T-helper 1 cell treated with Interleukin-12 subunit alpha and Interleukin-12 subunit beta and Interleukin-4 antibody, amounts not matched to agents 30 μg/mL and 1 μg/mL, for 36 hours (primary cell): ENCODE data around the gene PHF21A.

ENCODE experiments used
- H3K27ac Mint-ChIP-seq: one replicate; pipeline ENCODE4 v1.8.0; 2021; ENCODE audit warnings: mild to moderate bottlenecking, mixed read lengths
- H3K27me3 Mint-ChIP-seq: one replicate; pipeline ENCODE4 v1.8.0; 2021; ENCODE audit warnings: low read depth, mixed read lengths
- H3K36me3 Mint-ChIP-seq: one replicate; pipeline ENCODE4 v1.8.0; 2021; ENCODE audit warnings: low read depth, mixed read lengths
- H3K4me1 Mint-ChIP-seq: one replicate; pipeline ENCODE4 v1.8.0; 2021; ENCODE audit warnings: low read depth, mixed read lengths
- H3K4me3 Mint-ChIP-seq: one replicate; pipeline ENCODE4 v1.8.0; 2021; ENCODE audit warnings: mild to moderate bottlenecking, moderate library complexity, mixed read lengths
- H3K9me3 Mint-ChIP-seq: one replicate; pipeline ENCODE4 v1.8.0; 2021; ENCODE audit warnings: mixed read lengths

The PHF21A gene

DNA sequence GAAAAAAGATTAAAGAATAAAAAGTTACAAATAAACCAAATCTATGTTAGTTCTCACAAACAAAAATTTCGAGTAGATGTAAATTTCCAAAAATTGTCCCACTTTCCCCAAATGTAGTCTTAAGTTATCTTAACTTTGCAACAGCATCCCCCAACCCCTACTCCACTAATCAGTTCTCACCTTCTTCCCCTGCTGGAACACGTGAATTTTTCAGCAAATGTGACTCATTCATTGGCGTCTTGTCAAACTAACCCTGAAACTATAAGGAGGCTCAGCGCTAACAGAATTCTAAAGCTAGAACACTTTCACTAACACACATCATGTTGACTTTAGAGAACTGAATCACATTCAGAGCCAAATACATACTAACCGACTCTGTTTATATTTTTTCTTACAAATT, 46.1 kb downstream of the PHF21A start:
- Mint-ChIP-seq H3K36me3 (peaks cover 10% of the 10 kb centered on the region), H3K27me3 (no peaks in the 10 kb centered on the region)

DNA sequence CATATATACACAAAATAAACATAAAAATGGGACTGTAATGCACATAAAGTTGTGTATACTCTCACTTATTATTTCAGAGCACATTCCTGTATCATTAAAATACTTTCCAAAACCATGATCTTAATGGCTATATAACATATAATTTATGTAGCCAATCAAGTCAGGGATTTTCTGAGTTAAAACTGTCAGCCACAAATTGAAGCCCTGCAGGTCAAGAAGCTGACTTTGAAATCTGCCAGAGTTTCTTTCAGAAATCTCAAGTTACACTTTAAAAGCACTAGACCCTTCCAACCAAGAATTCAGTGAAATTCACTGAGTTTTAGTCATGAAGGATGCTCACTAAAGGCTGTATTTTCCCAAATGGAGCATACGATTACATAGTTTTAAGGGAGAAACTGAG, 47.6 kb downstream of the PHF21A start:
- Mint-ChIP-seq H3K4me1 (peaks cover 6% of the 10 kb centered on the region), H3K9me3 (no peaks in the 10 kb centered on the region), H3K4me3 (no peak overlapping the region), H3K36me3 (peaks cover 17% of the 10 kb centered on the region), H3K27me3 (no peaks in the 10 kb centered on the region), H3K27ac (no peak overlapping the region)

More for the DNA sequence above, 46.1 kb downstream of the PHF21A start:
- H3K4me1 Mint-ChIP-seq, result peaks cover 5% of the 10 kb centered on the region
- no peak overlapping the region for H3K27ac Mint-ChIP-seq
- no peak overlapping the region for H3K4me3 Mint-ChIP-seq
- H3K9me3 Mint-ChIP-seq, result no peaks in the 10 kb centered on the region

DNA sequence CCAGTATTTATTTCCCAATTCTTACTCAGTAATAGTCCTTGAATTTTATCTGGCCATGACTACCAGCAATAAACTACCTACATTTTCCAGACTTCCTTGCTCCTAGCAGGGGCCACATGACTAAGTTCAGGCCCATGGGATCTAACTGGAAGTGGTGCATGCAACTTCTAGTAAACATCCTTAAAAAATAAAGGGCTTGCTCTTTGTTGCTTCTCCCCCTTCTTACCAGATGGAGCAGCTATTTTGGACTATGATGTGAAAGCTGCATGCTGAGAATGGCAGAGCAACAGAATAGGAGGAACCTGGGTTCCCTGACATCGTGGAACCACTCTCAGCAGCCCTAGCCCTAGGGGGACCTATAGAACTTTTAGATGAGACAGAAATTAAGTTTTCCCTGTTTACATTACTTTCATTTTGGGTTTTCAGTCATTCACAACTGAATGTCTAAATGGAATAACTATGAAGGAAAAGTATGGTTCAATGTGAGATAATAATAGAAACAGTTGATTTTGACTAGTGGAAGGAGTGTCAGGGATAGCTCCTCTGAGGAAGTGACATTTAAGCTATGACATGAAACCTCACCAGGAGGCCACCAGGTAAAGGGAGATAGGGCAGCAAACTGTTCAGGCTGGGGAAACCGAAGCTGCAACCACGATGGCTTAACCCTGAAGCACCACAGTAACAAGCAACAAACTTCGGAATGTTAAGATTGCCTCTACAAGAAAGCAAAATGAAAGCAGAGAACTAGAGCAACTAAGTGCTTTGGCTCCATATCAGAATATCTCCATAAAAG, 48.9 kb downstream of the PHF21A start:
- Mint-ChIP-seq H3K4me3 (no peak overlapping the region), H3K27ac (no peak overlapping the region), H3K27me3 (no peaks in the 10 kb centered on the region), H3K4me1 (peaks cover 6% of the 10 kb centered on the region), H3K9me3 (no peaks in the 10 kb centered on the region), H3K36me3 (peaks cover 22% of the 10 kb centered on the region)

DNA sequence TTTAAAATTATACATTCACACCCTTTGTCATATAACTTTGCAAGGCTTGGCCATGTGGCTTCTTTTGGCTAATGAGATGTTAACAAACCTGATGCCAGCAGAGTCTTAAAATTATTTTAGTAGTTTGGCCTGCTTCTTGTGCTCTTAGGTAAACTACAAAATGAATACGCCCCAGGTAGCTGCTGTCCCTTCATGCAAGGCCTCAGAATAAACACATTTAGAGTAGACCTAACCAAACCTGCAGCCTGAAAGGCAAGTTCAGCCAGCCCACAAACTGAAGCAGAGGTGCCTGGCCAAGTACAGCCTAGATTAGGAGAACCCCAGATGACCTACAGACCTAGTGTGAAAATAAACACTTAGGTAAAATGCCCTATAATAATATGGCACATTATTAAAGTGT, 50.2 kb downstream of the PHF21A start:
- Mint-ChIP-seq H3K9me3 (no peaks in the 10 kb centered on the region), H3K27me3 (no peaks in the 10 kb centered on the region), H3K36me3 (peaks cover 24% of the 10 kb centered on the region), H3K4me1 (peaks cover 6% of the 10 kb centered on the region), H3K4me3 (no peak overlapping the region), H3K27ac (no peak overlapping the region)

DNA sequence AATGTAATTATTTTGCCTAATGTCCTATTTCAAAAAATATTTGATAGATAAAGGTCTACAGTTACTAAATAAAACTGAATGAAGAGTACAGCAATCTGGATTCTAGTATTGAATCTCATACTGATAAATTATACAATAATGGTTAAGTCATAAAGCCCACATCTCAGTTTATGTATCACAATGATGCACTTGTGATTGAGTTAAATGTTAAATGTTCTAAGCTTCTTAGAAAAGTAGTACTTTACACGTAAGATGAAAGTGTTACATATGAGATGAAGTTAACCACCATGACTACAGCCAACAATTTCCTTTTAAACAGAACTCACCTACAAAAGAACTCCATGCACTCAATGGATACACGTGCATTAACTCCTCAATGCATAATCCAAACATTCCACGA, 51.7 kb downstream of the PHF21A start:
- Mint-ChIP-seq H3K36me3 (peaks cover 29% of the 10 kb centered on the region), H3K27me3 (no peaks in the 10 kb centered on the region), H3K4me3 (no peak overlapping the region), H3K9me3 (no peaks in the 10 kb centered on the region), H3K4me1 (peaks cover 6% of the 10 kb centered on the region), H3K27ac (no peak overlapping the region)

DNA sequence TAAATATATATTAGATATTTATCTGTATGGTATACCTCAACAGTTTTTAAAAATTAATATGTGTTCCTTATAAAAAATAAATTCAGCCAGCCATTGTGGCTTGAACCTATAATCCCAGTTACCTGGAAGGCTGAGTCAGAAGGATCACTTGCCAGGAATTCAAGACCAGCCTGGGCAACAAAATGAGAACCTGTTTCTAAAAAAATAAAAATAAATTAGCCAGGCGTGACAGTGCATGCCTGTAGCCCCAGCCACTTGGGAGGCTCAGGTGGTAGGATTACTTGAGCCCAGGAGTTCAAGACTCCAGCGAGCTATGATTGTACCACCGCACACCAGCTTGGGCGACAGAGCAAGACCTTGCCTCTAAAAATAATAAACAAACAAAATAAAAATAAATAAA, 54.9 kb downstream of the PHF21A start:
- Mint-ChIP-seq H3K27ac (no peak overlapping the region), H3K4me3 (no peak overlapping the region), H3K27me3 (no peaks in the 10 kb centered on the region), H3K36me3 (peaks cover 36% of the 10 kb centered on the region), H3K4me1 (peaks cover 1% of the 10 kb centered on the region), H3K9me3 (no peaks in the 10 kb centered on the region)

DNA sequence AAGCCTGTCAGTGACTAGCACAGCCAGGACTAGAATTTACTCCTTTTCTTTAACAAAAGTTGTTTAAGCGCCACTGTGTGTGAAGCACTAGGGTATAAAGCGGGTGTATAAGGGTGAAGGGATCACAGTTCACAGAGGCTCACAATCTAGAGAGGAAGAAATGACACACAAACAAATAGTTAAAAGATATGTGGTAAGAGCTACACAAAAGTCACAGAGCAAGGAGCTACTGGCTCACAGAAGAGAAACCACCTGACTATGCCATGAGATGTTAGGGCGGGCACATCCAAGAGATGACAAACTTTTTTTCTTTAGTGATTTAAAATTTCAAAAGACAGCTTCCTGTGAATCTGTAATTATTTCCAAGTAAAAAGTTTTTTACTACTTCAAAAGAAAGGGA, 55.6 kb downstream of the PHF21A start:
- H3K27me3 Mint-ChIP-seq, result no peaks in the 10 kb centered on the region
- H3K27ac Mint-ChIP-seq, result no peak overlapping the region
- H3K4me1 Mint-ChIP-seq, result peaks cover 1% of the 10 kb centered on the region
- no peak overlapping the region for H3K4me3 Mint-ChIP-seq
- no peaks in the 10 kb centered on the region for H3K9me3 Mint-ChIP-seq
- peaks cover 36% of the 10 kb centered on the region for H3K36me3 Mint-ChIP-seq

DNA sequence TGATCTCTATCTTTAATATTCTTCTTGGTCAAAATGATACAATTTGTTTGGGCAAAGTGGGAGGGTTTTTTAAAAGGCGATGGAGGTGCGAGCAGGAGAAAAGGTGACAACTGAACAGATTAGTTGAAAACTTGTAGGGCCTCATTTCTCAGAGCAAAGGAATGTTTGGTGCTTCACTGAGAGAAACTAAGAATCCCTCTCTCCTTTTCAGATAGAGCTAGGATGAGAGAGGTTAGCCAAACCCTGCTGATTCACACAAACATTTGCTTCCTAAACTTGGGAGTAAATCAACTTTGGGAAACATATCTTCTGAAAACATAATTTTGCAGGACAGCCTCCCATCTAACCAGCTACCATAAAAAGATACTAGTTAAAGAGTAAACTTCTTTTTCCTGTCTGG, 57.0 kb downstream of the PHF21A start:
- H3K27ac Mint-ChIP-seq, result no peak overlapping the region
- H3K36me3 Mint-ChIP-seq, result peaks cover 34% of the 10 kb centered on the region
- no peaks in the 10 kb centered on the region for H3K27me3 Mint-ChIP-seq
- no peaks in the 10 kb centered on the region for H3K4me1 Mint-ChIP-seq
- H3K4me3 Mint-ChIP-seq, result no peak overlapping the region
- no peaks in the 10 kb centered on the region for H3K9me3 Mint-ChIP-seq

DNA sequence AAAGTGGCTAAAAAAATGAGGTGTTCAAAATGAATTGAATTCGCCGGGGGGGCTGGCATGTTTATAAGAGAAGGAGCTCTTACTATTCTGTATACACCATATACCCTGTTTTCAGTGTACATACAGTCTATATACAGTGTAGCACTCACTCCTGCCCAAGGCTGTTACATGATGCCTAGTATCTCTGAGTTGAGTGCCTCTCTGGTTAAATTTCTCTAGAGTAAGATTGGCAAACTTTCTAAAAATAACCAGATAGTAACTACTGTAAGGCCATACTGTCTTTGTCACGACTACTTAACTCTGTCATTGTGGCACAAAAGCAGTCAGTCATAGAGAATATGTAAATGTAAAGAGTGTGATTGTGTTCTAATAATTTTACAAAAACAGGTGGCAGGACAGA, 58.1 kb downstream of the PHF21A start:
- H3K4me1 Mint-ChIP-seq, result peaks cover 2% of the 10 kb centered on the region
- no peak overlapping the region for H3K27ac Mint-ChIP-seq
- peaks cover 25% of the 10 kb centered on the region for H3K36me3 Mint-ChIP-seq
- H3K4me3 Mint-ChIP-seq, result no peak overlapping the region
- no peaks in the 10 kb centered on the region for H3K9me3 Mint-ChIP-seq
- no peaks in the 10 kb centered on the region for H3K27me3 Mint-ChIP-seq

DNA sequence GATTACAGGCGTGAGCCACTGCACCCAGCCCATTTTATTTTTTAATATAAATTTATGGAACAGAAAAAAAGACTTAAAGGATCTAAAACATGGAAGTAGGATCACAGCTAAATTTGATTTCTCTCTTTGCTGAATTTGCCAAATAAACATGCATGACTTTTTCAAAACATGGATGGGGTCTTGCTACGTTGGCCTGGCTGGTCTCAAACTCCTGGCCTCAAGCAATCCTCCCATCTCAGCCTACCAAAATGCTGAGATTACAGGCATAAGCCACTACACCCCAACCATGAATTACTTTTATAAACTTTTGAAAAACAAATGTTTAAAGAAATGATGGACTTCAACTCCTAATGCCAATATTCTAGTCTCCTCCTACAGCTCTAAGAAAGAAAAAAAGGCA, 61.2 kb downstream of the PHF21A start:
- no peaks in the 10 kb centered on the region for H3K27me3 Mint-ChIP-seq
- peaks cover 5% of the 10 kb centered on the region for H3K4me1 Mint-ChIP-seq
- no peak overlapping the region for H3K4me3 Mint-ChIP-seq
- H3K36me3 Mint-ChIP-seq, result peaks cover 7% of the 10 kb centered on the region
- H3K27ac Mint-ChIP-seq, result no peak overlapping the region
- H3K9me3 Mint-ChIP-seq, result no peaks in the 10 kb centered on the region

DNA sequence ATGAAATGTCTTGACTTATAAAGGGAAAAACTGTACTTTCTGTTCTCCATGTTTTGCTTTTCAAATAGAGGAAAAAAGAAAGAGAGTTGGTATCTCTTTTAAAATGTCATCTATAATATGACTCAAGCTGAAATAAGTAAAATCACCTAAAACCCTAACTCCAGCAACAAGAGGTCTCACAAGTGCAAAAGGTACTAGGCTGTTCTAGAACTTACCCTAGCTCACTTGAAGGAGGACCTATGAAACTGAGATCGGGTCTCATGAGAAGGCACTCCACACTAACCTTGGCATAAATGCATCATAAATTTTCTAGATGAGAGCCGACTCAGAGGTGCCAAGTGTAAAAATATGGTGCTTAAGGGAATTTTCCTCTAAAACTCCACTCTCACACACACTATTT, 63.8 kb downstream of the PHF21A start:
- Mint-ChIP-seq H3K27ac (no peak overlapping the region), H3K4me1 (peaks cover 5% of the 10 kb centered on the region), H3K4me3 (no peak overlapping the region), H3K27me3 (no peaks in the 10 kb centered on the region), H3K9me3 (no peaks in the 10 kb centered on the region), H3K36me3 (peaks cover 9% of the 10 kb centered on the region)

DNA sequence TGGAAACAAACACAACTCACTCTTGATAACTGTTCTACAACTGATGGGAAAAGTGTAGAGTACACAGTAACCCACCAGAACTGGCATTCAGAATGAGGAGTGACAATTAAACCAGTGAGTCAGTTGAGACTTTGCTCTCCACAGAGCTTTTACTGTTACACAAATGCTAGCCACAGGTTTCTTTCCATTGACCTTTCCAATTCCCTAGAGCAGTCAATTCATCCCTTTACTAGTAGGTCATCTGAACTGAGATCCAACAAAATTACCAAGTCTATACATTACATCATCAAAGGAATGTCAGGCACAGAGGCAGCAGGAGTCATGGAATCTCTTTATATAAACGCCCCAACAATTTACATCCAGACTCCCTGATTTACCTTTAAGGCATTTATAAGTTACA, 65.9 kb downstream of the PHF21A start:
- H3K36me3 Mint-ChIP-seq, result peaks cover 8% of the 10 kb centered on the region
- H3K27me3 Mint-ChIP-seq, result no peaks in the 10 kb centered on the region
- no peaks in the 10 kb centered on the region for H3K9me3 Mint-ChIP-seq
- H3K4me3 Mint-ChIP-seq, result no peak overlapping the region
- peaks cover 5% of the 10 kb centered on the region for H3K4me1 Mint-ChIP-seq
- no peak overlapping the region for H3K27ac Mint-ChIP-seq

DNA sequence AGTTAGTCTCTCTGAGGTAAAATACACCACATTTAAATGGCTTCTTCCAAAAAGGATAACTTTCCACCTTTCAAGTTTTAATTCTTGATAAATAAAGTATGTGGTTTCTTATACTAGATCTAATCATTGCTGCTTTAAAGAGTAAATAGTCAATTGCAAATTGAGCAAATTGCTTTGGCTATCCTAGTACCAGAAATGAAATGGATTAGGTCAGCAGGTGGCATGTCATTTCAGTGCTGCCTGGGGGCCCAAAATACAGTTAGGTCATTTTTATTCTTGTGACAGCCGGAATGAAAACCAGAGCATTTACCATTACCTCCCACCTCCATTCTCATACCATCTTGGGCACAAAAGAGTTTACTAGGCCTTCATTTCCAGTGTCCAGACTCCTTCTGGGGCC, 70.2 kb downstream of the PHF21A start:
- Mint-ChIP-seq H3K4me1 (peaks cover 5% of the 10 kb centered on the region), H3K9me3 (no peaks in the 10 kb centered on the region), H3K27ac (no peak overlapping the region), H3K4me3 (no peak overlapping the region), H3K27me3 (no peaks in the 10 kb centered on the region), H3K36me3 (peaks cover 16% of the 10 kb centered on the region)

DNA sequence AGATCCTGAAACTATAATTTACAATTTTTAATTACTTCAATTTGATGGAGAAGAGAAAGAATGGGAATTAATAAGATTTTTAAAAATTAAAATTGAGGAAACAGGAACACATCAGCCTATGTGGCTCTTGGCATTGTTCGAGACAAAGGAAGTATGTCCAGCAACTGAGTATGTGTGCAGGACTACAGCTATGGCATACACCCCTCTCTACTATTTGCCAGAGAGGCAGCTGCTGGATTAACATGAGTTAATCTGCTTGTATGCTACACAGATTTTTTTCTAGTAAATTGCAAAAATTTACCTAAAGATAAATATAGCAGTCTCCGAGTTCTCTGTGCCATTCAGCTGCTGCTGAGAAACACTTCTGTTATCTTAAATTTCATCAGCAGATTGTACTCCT, 70.6 kb downstream of the PHF21A start:
- Mint-ChIP-seq H3K36me3 (peaks cover 18% of the 10 kb centered on the region), H3K4me3 (no peak overlapping the region), H3K27ac (no peak overlapping the region), H3K4me1 (peaks cover 7% of the 10 kb centered on the region), H3K27me3 (no peaks in the 10 kb centered on the region), H3K9me3 (no peaks in the 10 kb centered on the region)

DNA sequence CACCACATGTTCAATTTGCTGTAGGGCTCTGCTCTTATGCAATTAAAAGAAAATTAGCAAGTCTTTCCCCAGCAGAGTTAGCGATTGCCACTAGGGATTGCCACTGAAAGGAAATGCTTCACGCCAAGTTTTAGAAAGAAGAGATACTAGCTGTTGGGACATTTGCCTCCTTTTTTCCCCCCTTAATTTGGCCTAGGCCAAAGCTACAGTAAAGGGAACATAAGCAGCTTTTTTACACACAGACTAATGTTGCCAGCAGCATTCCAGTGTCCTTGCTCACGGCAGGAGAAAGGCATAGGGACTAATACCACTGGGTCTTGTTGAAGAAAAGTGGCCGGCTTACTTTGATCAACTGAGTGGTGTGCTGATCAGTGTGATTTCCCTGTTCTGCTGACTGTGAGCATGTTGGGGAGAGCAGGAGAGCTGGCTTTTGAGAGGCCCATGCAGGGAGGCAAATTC, 71.2 kb downstream of the PHF21A start:
- Mint-ChIP-seq H3K4me1 (peaks cover 7% of the 10 kb centered on the region), H3K27ac (no peak overlapping the region), H3K4me3 (no peak overlapping the region), H3K36me3 (peaks cover 18% of the 10 kb centered on the region), H3K27me3 (no peaks in the 10 kb centered on the region), H3K9me3 (no peaks in the 10 kb centered on the region)
